GM11168 (cell line): ENCODE measurements around the gene PNO1.
"Not testable (repeated sequence)": the region's sequence is repeated elsewhere in the genome, so short reads cannot be mapped to it uniquely, and the experiment has no call there.

ENCODE experiments used
- in situ Hi-C: fragments of 300-500 bp; cut with MboI; formaldehyde crosslinking; loops from one replicate; pipeline ENCODE4 v1.12.0; 2022; ENCODE audit warnings: low sequenced_read_pairs; ENCODE audit not compliant: unreplicated experiment

The PNO1 gene

DNA sequence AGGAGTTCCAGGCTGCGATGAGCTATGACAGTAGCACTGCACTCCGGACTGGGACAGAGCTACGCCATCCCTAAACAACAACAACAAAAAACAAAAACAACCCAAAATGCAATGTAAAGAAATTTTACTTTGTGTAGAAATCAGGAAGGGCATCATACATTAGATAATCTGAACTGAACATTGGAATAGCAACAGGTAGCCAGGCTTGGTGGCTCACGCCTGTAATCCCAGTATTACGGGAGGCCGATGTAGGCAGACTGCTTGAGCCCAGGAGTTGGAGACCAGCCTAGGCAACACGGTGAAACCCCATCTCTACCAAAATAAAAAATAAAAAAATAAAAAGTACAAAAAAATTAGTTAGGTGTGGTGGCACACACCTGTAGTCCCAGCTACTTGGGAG is 2.1 kb upstream of the PNO1 start:
- in situ Hi-C loops, result no loop called here

DNA sequence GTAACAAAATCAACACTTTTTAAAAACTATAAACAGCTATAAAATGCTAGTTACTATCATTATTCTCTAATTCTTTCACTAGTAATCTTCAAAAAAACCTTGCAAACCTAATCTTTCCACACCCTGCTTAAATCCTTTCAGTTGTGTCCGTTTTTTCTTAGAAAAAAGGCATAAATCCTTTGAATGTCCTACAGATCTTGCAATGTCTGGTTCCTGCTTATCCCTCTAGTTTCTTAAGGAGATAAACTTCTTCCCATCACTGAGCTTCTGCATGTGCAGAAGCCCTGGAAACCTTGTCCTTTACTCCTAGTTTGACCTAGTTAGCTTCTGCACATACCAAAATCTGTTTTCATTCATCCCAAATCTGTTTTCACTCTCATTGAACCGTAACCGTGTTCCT is 1.3 kb upstream of the PNO1 start:
- in situ Hi-C loops, result no loop called here

DNA sequence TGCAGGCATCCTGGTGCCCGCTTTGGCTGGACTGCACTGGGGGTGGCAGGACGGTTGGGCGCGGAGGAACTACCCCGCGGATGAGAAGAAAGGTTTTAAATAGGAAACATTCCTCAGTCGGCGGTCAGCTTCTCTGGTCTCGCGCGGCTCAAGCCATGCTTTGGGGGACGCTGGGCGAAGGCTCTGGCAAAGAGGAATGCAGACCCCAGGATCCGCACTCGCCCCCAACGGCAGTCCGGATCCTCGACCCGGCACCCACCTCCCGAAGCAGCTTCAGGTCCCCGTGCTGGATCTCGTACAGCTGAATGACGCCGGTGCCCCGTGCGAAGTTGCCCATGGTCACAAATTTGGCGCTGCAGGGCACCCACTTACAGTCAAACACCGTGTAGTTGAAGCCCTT is 686 bp upstream of the PNO1 start:
- in situ Hi-C loops, result no loop called here

DNA sequence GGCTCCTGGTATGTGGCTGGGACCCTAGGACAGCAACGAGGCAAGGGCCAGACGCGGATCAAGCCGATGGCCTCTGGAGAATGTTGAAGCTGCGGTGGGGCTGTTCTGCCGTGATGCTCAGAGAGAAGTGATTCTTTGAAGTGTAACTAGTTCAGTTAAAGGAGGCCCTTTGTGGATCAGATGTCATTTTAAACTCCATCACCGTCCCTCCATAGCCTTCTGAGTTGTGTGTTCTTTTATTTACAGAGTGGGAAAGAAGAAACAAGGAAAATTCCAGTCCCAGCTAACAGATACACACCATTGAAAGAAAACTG is 403 bp downstream of the PNO1 start:
- in situ Hi-C loops, result no loop called here

DNA sequence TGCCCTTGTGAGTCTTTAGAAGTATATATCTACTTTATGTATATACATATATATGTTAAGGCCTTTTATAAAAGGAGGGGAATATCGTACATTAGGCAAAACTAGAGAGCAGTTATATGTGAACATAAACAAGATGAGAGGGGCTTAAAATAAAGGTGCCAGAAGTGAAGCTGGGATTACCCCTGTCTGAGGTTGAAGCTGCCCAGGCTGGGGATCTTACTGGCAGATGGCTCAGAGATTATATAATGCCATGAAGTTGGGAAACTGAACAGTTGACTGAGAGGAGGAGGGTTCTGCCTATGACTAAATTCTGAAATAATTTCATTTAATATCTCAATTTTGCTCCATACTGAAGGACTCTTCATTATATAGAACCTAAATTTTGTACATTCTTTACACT is 6.0 kb downstream of the PNO1 start:
- in situ Hi-C loops, result no loop called here

DNA sequence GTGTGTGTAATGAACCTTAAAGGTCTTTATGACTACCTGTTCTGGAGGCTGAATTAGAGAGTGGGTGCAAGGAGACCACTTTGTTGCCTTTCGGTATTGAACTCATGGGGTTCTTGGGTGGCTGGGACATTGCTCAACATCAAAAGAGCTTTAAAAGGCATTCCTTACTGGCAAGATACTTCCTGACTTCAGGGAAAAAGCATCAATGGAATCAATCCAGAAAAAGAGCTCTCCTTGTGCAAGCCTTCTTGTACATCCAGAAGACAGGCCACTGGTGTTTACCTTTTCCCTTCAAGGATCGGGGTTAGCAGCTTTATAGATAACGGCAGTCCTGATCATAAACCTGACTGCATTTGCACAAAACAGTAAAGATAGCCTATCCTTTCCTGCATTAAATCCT is 9.5 kb downstream of the PNO1 start:
- in situ Hi-C loops, result no loop called here

DNA sequence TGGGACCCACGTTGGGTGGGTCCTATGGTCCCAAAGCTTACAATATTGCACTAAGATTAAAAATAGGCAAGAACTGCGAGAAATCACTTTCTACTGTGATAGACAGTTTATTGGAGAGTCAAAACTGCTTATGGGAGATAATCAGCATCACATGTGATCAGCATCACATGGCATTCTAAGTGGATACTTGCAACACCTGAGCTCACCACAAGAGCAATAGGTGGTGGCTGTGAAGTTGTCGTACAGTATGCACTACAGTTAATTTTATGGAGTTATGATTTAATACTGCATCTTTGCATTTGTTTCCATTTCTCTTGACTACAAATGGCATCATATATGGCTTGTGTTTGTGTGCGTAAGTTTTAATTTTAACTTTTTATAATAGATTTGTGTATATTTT is 11.6 kb downstream of the PNO1 start:
- in situ Hi-C loops, result no loop called here

DNA sequence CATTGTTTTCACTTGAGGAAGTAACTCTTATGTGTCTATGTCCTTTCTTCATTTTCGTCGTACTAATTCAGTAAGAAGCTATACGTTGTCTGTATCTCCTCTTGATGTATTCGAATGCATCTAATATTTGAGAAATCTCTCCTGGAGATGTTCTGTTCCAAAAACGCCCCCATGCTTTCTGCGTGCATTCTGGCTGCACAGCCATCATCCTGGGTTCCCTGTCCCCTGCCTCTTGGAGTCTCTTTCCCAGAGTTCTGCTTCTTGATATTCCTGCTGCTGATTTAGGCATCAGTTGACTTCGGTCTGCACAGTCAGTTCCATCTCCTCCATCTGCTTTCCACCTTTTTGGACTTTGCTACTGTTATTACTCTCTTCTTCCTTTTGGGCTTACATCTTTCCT is 13.5 kb downstream of the PNO1 start:
- in situ Hi-C loops, result no loop called here

DNA sequence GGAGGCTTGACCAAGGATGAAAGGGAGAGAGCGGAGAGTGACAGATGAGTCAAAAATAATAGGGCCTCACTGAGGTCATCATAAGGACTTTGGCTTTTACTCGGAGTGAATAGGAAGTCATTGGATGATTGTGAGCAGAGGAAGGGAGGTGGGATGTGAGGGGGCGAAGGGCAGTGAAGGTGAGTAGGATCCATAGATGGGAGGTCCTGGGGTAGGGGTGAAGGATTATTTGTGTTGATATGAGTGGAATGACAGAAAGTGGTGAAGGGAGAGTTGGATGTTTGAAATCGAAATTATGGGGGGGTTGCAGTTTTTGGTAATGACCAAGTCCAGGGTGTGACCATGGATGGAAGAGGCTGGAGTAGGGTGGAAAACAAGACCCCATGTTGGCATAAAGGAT is 14.0 kb downstream of the PNO1 start:
- in situ Hi-C loops, result no loop called here

DNA sequence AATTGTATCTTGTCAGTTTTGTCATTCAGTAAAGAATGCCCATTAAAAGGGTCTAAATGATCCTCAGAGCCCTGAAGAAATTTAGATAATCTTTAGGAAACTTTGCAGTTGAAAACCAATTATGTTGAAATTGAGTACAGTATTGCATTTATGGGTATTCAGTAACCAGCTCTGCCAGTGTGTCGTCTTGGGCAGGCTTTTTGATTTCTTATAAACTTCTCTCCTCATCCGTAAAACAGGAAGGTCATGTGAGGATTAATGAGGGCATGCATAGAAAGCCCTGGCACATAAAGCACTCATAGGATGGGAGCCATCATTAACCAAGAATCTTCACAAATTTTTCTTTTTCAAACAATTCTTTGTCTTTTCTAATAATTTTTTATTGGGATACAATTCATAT is 14.8 kb downstream of the PNO1 start:
- in situ Hi-C loops, result no loop called here

DNA sequence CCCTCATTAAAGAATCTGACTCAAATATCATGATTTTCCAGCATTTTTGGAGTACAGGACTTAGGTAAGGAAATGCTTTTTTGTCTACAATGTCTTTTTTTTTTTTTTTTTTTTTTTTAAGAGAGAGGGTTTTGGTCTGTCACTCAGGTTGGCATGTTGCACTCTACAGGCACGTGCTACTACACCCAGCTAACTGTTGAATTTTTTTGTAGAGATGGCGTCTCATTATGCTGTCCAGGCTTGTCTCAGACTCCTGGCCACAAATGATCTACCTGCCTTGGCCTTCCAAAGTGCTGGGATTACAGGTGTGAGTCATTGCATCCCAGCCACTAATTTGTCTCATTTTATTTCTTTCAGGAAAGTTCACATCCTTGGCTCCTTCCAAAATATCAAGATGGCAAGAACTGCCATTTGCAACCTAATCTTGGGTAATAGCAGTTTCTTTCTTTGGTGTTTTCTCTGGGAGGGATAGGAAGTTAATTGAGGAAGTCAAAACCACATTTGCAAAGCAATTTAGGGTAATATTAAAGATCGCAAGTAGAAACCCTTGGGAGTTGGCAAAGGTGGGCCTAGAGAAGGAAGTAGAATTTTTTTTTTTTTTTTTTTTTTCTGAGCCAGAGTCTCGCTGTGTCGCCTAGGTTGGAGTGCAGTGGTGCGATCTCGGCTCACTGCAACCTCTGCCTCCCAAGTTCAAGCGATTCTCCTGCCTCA is 15.5 kb downstream of the PNO1 start:
- in situ Hi-C loops, result no loop called here

DNA sequence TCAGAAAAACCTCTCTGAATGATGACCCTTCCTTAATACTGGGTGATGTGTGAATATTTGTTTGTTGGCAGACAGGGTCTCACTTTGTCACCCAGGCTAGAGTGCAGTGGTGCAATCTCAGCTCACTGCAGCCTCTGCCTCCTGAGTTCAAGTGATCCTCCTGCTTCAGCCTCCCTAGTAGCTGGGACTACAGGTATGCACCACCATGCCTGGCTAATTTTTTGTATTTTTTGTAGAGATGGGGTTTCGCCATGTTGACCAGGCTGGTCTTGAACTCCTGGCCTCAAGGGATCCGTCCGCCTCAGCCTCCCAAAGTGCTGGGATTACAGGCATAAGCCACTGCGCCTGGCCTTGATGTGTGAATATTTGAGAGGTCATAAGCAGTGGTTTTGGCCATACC is 17.5 kb downstream of the PNO1 start:
- in situ Hi-C loops, result not testable (repeated sequence)

DNA sequence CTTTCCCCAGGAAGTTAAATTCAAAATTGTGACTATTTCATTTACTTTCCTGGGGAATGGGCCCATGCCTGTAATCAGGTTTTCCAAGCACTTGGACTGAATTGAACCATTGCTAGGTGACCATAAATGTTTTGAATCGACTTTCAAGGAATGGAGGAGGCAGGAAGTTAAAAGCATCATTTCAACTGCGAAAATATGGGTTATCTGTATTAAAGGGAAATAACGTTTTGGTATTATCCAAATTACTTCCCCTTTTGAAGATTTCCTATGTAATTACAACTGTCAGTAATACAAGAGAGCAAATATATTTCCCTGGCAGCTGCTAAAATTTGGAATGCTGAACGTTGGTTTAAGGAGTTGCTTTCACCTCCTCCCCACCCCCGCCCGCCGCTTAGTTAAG is 19.0 kb downstream of the PNO1 start:
- in situ Hi-C loops, result no loop called here

DNA sequence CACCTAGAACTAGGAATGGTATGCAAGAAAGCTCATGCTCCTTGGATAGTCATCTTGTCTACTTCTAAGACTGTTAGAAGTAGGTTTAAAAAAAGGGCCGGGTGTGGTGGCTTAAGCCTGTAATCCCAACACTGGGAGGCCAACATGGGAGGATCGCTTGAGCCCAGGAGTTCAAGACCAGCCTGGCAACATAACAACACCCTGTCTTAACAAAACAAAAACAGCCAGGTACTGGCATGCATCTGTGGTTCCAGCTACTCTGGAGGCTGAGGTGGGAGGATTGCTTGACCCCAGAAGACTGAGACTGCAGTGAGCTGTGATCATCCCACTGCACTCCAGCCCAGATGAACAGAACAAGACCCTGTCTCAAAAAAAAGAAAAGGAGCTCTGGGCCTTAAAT is 19.9 kb downstream of the PNO1 start:
- in situ Hi-C loops, result no loop called here

DNA sequence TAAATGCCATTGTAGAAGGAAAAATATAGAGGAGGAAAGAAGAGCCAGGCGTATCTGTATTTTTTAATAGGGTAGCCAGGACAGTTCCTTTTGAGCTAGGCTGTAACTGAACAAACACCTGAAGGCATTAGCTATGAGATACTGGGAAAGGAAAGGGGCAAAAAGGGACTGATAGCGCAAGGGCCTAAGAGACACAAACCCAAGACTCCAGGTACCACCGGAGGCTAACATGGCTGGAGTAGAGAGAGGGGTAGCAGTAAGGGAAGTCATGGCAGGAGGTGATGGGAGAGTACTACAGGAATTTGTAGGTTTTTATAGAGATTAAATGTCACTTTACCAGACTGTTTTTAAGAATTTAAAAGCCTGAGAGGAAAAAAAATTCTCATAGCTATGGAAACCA is 20.7 kb downstream of the PNO1 start:
- in situ Hi-C loops, result no loop called here

DNA sequence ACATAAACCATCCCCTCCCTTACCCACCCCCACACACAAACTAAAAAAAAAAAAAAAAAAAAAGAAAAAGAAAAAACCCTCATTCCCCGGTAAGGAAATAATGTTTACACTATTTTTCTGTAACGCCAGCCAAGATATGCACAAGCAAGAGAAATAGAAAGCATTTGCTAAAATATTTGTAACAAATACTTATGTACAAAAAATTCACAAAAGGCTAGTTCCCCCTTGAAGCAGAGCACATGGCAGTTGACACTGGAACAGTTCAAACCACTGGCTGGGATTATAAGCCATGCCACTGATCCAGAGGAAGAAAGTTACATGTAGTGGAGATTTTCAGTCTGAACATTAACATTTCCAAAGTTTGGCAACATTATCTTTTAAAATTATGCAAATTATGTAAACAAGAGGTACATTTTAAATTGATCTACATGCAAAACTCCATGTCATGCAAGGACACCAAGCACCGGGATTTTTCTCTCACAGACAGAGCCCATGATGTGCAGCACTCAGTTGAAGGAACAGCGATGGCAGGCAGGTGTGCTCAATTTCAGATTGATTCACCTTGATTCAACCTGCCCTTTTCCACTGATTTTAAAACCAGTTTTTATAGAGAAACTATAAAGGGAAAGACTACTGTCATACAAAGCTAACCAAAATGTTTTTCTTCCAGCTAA is 21.4 kb downstream of the PNO1 start:
- in situ Hi-C loops, result no loop called here

DNA sequence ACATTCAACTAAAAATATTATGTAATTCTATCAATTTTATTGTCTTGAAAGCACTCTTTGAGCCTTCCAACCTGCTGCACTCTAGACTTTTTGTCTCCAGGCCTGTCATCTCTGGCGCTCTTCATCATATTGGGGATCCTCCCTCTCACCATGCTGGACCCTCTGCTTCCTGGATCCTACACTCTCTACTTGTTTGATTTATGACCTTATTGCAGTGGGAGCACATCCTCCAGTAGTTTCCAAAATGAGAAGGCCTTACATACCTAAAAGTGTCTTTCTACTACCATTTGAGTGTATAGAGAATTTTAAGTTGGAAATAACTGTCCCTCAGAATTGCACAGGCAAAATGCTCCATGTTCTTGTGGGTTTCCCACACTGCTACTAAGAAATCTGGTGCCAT is 25.2 kb downstream of the PNO1 start:
- in situ Hi-C loops, result no loop called here

DNA sequence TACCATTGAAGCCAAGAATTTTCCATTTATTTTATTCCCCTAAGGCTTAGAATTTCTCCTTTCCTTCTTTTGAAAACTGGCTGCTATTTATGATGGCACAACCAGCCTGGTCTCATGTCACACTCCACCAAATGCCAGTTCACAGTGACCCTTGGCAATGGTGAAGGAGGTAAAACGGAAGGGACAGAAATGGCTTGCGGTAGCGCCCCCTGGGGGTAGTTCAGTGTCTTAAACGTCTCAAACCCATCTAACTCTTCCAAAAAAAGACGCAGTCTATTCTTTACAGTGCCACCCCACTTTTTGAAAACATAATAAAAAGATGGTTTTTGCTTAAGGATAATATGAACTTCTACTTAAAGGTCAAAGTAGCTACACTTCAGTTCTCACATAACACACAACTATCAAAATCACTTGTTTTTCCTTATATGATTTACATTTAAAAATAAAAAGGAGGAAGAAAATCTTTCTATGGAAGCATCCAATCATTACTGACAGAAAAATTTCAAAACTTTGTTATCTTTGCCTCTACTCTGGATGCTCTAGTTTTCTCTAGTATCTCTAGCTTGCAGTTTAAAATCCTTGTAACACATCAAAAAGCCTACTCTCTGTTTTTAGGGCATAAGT is 28.0 kb downstream of the PNO1 start:
- in situ Hi-C loops, result no loop called here

DNA sequence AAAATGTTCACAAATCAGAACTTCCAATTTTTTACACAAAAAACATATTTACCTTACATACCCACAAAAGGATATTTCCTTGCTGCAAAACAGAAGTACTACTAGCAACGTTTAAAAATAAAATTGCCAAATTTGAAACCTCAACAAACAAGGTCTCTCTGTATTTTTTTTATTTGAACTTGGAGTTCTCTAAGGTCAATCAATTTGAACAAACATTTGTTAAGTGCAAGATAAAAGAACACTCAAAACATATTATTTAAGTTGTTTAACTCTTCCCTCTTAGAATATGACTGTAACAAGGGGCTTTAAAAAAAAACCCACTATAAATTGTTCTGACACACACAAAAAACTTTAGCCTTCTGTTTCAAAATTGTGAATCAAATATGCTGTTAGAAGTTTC is 29.6 kb downstream of the PNO1 start:
- in situ Hi-C loops, result no loop called here

DNA sequence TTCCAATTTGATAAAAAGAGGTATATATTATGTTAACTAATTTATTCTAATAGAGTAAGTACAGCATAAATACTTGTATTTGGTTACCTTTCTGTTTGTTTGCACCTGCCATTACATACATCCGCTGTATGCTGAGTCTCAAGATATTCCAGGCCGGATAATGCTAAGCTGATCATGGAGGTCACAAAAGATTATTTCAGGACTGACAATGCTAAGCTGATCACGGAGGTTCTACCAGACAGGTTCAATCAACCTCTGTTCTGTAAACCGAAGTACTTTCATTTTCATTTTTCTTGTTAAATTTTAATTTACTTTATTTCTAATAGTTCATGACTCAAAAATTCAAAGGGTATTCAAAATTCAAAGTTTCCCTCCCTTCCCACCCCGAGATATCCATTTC is 31.1 kb downstream of the PNO1 start:
- in situ Hi-C loops, result no loop called here

DNA sequence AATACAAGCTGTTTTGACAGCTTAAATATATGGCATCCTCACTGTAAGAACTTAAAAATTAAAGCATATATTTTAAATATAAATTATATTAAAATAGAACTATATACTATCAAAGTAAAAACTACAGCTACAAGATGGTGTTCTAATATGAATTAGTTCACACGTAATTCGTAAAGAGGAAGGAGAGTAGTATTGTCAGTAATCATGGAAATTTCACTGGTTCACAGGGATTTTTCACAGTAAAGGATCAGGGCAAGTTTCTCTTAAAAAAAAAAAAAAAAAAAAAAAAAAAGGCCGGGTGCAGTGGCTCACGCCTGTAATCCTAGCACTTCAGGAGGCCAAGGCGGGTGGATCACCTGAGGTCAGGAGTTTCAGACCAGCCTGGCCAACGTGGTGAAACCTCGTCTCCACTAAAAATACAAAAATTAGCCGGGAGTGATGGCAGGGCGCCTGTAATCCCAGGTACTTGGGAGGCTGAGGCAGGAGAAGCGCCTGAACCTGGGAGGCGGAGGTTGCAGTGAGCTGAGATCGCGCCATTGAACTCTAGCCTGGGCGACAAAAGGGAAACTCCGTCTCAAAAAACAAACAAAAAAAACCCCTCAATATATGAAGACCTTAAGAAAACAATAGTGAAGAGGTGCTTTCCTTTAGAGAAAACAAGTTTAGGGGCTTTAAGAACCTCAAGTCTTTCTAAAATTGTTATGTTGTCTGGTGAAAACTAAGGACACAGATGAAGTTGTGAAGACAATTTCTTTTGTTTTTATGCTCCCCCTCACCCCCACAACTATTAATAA is 32.5 kb downstream of the PNO1 start:
- in situ Hi-C loops, result loop anchor here (10.0 kb wide), 1 partner anchor 255 kb away; no protein-coding TSS in a partner anchor
